MG63 (cell line): ENCODE results near the gene DLGAP5. TPM values are rescaled to one million over a fixed set of nuclear protein-coding genes. Genes with fewer than 3 reads are reported as not detected.

ENCODE experiments used
- DNase-seq: peaks from one replicate; pipeline ENCODE4 v3.0.0-alpha.2; 2020
- H3K27me3 ChIP-seq: fragments of 250-450 bp; sonication (Bioruptor Pico); 2 replicates; pipeline ENCODE4 v1.5.1; 2020; ENCODE audit warnings: mild to moderate bottlenecking, moderate library complexity
- H3K36me3 ChIP-seq: fragments of 250-450 bp; sonication (Bioruptor Pico); 2 replicates; pipeline ENCODE4 v1.5.1; 2020; ENCODE audit warnings: mild to moderate bottlenecking, moderate library complexity
- H3K4me3 ChIP-seq: fragments of 250-450 bp; sonication (Bioruptor Pico); 2 replicates; pipeline ENCODE4 v1.5.1; 2020; ENCODE audit warnings: mild to moderate bottlenecking, moderate library complexity
- H3K9me3 ChIP-seq: fragments of 250-450 bp; sonication (Bioruptor Pico); 2 replicates; pipeline ENCODE4 v1.5.1; 2020; ENCODE audit warnings: mild to moderate bottlenecking, moderate library complexity
- total RNA-seq: library from RNA; depleted of rRNA; stranded (reverse); fragments of >200 nt; shearing (Covaris generic); gene quantifications from 2 replicates; pipeline ENCODE4 v1.2.3, GENCODE V29; 2014; ENCODE audit warnings: low replicate concordance

Gene DLGAP5
- total RNA-seq, 1 experiment from 2014 or later = 27.6 TPM

DNA sequence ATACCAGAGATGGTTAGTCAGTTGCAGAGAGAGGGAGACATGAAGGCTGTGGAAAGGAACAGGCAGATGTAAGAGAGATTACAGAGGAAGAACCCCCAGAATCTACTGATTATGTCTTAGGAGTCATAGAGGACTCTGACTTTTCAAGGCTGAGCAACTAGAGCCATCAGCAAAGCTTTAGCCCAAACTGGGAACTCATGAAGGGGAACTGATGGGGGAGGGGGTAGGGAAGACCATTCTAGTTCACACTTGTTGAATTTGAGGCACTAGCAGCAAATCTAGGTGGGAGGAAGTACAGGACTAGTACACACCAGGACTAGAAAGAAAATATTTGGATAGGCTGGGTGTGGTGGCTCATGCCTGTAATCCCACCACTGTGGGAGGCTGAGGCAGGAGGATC lies 52.2 kb downstream of the DLGAP5 start:
- no peak for DNase-seq
- Histone ChIP-seq H3K4me3 (no peak overlapping the region), H3K27me3 (no peaks in the 10 kb centered on the region), H3K36me3 (peaks cover 22% of the 10 kb centered on the region), H3K9me3 (no peaks in the 10 kb centered on the region)

DNA sequence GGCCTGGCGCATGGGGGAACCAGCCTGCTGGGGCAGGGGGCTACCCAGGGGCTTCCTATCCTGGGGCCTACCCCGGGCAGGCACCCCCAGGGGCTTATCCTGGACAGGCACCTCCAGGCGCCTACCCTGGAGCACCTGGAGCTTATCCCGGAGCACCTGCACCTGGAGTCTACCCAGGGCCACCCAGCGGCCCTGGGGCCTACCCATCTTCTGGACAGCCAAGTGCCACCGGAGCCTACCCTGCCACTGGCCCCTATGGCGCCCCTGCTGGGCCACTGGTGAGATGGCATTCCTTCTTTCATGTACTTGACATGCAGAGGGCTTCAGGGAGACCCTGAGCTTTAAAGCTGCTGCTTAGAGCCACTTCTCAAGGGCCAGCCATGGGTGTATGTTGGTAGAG lies 53.3 kb downstream of the DLGAP5 start:
- Histone ChIP-seq H3K9me3 (no peaks in the 10 kb centered on the region), H3K36me3 (peaks cover 20% of the 10 kb centered on the region), H3K27me3 (no peaks in the 10 kb centered on the region), H3K4me3 (no peak overlapping the region)
- no peak for DNase-seq

DNA sequence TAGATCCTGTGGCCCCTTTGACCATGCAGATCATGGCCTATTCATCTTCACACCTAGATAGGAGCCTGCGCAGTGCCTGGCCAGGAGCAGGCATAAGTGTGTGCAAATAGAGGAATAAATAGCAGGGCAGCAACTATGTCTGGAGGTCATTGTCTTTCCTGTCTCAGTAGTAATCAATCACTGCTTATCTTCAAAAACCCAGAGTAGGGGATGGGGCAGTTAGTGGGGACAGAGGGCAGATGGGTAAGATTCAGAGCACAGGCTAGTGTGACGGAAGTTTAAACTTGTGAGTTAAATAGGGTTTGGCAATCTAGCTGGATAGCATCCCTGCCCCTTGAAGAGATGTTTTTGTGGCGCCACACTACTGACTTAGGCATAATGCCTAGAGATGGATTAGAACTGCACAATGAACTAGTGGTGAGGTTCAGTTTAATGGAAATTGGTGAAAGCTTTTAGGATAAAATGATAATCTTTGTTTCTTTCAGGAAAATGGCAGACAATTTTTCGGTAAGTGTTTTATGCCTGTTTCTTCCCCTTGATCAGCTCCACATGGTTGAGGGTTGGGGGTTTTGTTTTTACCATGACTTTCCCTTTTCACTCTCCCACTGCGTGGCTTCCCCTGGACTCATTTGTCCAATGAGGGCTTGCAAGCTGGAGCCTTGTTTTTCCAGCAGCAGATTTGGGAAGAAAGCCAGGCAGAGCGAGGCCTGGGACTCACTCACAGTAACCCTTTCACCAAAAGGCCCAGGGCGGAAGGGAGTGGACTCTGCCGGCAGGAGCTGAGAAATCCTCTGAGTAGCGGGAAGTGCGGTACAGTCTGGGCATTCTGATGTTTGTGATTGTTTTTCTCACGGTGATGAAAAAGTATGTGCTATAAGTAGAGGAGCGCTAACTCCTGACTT lies 54.2 kb downstream of the DLGAP5 start:
- Histone ChIP-seq H3K36me3 (peaks cover 20% of the 10 kb centered on the region), H3K9me3 (no peaks in the 10 kb centered on the region), H3K27me3 (no peaks in the 10 kb centered on the region), H3K4me3 (no peak overlapping the region)
- DNase-seq = no peak

- no peaks in the 10 kb centered on the region for H3K9me3 ChIP-seq
- no peaks in the 10 kb centered on the region for H3K27me3 ChIP-seq
- H3K4me3 ChIP-seq = no peak overlapping the region
- peaks cover 16% of the 10 kb centered on the region for H3K36me3 ChIP-seq
- DNase-seq = no peak
Observed at GRCh38 chr14:55136241-55136640, 55.1 kb downstream of the DLGAP5 start.

DNA sequence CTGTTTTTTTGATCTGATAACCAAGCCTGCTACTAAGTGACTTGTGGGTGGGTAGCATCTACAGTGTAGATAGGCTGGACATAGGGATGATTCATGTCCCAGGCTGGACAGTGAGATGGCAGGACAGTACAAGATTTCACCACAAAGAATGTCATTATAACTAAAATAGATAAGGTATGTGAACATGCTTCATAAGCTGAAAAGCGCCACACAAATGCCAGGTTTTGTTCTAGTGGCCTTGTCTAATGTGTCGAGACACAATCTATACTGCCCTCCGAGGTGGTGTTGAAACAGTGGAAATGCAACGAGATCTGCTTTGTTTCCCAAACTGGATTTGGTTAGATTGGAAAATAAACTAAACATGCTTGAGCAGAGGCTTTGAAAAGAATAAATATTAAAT lies 58.0 kb downstream of the DLGAP5 start:
- Histone ChIP-seq H3K4me3 (no peak overlapping the region), H3K27me3 (no peaks in the 10 kb centered on the region), H3K36me3 (peaks cover 3% of the 10 kb centered on the region), H3K9me3 (no peaks in the 10 kb centered on the region)
- peak; percentile 8 for DNase-seq

DNA sequence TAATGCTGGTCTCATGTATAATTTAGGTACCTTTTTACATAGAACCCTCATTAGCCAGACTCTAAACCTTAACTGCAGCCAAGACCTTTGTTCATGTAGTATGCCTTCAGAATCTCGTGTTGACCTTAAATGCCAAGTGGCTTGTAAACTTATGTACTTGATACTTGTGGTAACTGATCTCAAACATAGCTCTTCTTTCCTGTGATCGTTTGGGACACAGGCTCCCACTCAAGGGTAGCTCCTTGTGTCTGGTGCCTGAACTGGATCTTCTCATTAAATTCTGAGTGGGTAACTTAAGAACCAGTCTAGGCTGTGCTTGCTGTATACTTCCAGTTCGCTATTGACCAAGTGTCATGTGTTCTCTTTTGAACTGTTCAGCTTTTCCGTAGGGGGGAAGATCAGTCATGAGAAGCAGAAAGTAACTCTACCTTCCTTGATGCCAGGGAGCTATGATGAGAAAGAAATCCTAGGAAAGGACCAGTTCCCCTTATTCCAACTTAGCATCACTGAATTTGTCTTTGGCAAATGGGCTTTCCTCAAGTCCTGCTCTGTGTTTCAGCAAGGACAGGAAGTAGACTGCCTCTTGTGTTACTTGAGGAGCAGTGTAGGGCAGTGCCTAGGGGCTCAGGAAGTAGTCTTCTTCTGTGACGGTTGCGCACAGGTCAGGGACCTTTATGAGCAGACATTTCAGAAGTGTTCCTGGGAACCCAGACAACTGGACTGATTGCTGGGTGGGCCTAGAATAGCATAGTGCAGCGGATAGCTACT lies 59.8 kb downstream of the DLGAP5 start:
- DNase-seq = no peak
- Histone ChIP-seq H3K4me3 (no peak overlapping the region), H3K27me3 (no peaks in the 10 kb centered on the region), H3K9me3 (no peaks in the 10 kb centered on the region), H3K36me3 (no peaks in the 10 kb centered on the region; the same call in none of the 2 replicates)

GRCh38 chr14:55130196-55130550 lies 61.2 kb downstream of the DLGAP5 start:
- H3K4me3 ChIP-seq = peak overlapping the region; percentile 68
- DNase-seq = no peak
- no peaks in the 10 kb centered on the region for H3K27me3 ChIP-seq
- no peaks in the 10 kb centered on the region; the same call in none of the 2 replicates for H3K36me3 ChIP-seq
- no peaks in the 10 kb centered on the region for H3K9me3 ChIP-seq

GRCh38 chr14:55129428-55130195 lies 61.8 kb downstream of the DLGAP5 start:
- H3K27me3 ChIP-seq = no peaks in the 10 kb centered on the region
- DNase-seq = peak; percentile 65
- no peaks in the 10 kb centered on the region; the same call in none of the 2 replicates for H3K36me3 ChIP-seq
- H3K9me3 ChIP-seq = no peaks in the 10 kb centered on the region
- peak overlapping the region; percentile 68 for H3K4me3 ChIP-seq

DNA sequence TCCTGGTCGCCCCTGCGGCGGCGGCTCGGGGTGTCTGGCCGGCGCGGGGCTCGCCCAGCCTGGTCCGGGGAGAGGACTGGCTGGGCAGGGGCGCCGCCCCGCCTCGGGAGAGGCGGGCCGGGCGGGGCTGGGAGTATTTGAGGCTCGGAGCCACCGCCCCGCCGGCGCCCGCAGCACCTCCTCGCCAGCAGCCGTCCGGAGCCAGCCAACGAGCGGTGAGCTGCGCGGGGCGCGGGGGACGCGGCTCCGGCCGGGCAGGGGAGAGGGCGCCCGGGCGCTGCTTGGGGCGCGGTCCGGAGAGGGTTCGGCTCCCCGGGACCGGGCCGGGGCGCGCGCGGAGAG lies 62.3 kb downstream of the DLGAP5 start, which contains the start of gene LGALS3:
Gene LGALS3, plus strand, starts transcription at position 167 of the 342 bp plus-strand sequence. CDS start 8,122 bp downstream, outside the sequence.
- peak within 1 kb of the TSS; percentile 68 for H3K4me3 ChIP-seq
- H3K27me3 ChIP-seq = no peaks in the 10 kb centered on the region
- no peaks in the 10 kb centered on the region for H3K9me3 ChIP-seq
- H3K36me3 ChIP-seq = no peaks in the 10 kb centered on the region; the same call in 1 of the 2 replicates
- peak; percentile 72 for DNase-seq

DNA sequence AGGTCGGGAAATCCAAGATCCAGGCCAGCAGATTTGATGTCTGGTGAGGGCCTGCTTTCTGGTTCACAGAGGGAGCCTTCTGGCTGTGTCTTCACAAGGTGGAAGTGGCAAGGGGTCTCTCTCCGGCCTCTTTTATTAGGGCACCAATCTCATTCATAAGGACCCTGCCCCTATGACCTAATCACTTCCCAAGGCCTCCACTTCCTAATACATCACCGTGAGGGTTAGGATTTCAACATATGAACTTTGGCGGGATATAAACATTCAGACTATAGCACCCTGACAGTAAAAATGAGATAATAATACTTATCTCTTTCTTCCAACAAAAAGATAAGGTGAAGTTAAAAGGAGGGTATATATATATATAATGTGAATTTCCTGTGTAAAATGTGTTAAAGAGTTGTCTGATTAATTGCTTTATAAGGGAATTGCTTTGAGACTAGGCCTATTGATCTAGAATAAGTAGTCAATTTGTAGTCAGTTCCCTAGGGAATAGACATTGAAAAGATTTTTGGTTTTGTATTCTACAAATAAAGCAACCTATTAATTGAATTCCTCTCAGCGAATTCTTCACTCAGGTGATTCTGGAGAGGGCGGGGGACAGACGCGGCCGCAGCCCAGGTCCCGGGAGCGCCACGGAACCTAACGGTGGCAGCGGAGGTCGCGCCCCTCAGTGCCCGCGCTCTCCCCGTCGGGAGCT lies 62.8 kb downstream of the DLGAP5 start:
- no peak for DNase-seq
- H3K4me3 ChIP-seq = peak overlapping the region; percentile 68
- H3K27me3 ChIP-seq = no peaks in the 10 kb centered on the region
- no peaks in the 10 kb centered on the region for H3K9me3 ChIP-seq
- H3K36me3 ChIP-seq = no peaks in the 10 kb centered on the region

DNA sequence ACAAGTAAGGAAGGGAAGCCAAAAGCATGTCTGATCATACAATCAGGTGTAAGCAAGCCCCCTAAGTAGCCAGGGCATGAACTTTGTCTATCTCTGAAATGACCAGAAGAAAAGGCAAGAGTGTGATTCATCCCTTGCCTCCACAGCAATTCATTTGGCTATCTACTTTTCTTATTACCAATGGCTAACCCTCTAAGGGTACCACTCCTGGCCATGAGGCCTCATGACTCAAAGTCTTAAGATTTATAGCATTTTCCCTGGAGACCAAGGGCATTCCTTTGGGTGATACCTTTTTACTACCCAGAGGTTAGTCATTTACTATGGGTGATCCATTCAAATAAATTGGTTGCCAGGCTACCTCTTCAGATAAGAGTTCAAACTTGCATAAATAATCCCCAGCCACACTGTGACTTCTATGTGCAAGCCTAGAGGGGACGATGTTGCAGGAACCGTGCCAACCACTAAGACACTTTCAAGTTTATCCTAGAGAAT lies 63.9 kb downstream of the DLGAP5 start:
- no peak overlapping the region for H3K4me3 ChIP-seq
- H3K36me3 ChIP-seq = no peaks in the 10 kb centered on the region
- no peaks in the 10 kb centered on the region for H3K9me3 ChIP-seq
- DNase-seq = peak; percentile 54
- H3K27me3 ChIP-seq = no peaks in the 10 kb centered on the region

- no peaks in the 10 kb centered on the region for H3K9me3 ChIP-seq
- no peaks in the 10 kb centered on the region for H3K36me3 ChIP-seq
- no peak for DNase-seq
- H3K27me3 ChIP-seq = no peaks in the 10 kb centered on the region
- H3K4me3 ChIP-seq = no peak overlapping the region
Observed at GRCh38 chr14:55126932-55127459, 64.4 kb downstream of the DLGAP5 start.

DNA sequence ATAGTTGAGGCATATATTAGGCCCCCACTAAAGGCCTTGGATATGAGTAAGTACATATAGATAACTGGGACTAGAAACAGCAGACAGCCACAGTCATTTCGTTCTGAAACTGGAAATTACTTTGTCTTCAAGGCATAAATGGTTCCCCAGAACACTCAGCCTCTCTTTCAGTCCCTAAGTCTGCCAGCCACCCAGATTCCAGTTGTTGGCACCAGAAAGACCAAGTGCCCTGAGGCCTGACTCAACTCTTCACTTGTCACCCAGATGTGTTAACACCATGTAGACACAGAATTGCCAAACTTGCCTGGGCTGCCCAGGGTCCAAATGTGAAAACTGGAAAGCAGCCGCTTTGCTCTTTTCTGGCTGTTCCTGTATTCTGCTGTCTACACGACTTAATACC lies 65.4 kb downstream of the DLGAP5 start:
- no peaks in the 10 kb centered on the region for H3K27me3 ChIP-seq
- no peak overlapping the region for H3K4me3 ChIP-seq
- no peak for DNase-seq
- no peaks in the 10 kb centered on the region for H3K9me3 ChIP-seq
- no peaks in the 10 kb centered on the region for H3K36me3 ChIP-seq

DNA sequence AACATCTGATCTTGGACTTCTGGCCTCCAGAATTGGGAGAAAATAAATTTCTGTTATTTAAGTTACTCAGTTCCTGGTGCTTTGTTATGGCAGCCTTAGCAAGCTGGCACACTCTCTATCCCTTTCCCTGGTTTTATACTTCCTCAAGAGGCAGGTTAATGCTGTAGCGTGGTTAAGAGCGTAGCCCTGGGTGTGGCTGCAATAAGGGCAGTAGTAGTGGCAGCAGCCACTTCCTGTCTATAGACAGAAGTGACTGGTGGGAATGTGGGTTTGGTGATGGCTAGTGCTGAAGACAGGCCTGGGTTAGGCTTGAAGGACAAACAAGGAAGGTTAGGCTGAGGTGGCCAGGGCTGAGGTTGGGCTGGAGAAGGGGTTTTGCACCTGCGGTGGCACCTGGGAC lies 66.0 kb downstream of the DLGAP5 start:
- no peak for DNase-seq
- no peaks in the 10 kb centered on the region for H3K36me3 ChIP-seq
- H3K27me3 ChIP-seq = no peaks in the 10 kb centered on the region
- no peak overlapping the region for H3K4me3 ChIP-seq
- H3K9me3 ChIP-seq = no peaks in the 10 kb centered on the region

GRCh38 chr14:55124774-55125386 lies 66.5 kb downstream of the DLGAP5 start:
- no peak overlapping the region for H3K4me3 ChIP-seq
- H3K9me3 ChIP-seq = no peaks in the 10 kb centered on the region
- no peak for DNase-seq
- no peaks in the 10 kb centered on the region for H3K36me3 ChIP-seq
- H3K27me3 ChIP-seq = no peaks in the 10 kb centered on the region
